ENCODE results near the gene LOXHD1.

The LOXHD1 gene

DNA sequence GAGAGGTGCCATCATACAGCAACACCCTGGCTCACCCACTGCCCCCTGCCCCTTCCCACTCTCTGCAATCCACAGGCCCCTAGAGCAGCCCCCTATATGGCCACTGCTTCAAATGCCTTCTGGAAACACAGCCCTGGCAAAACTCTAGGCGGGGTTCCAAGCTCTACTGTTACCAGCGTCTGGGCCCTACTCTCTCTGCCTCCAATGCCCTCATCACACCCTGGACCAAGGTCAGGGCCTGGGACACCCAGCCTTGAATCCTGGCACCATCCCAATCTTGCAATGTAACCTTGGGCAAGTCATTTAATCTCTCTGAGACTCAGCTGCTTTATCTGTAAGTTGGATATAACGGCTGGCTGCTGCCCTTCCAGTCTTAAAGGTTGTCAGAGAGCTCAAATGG lies 39.2 kb upstream of the LOXHD1 start:
- TF ChIP-seq, protein P1, sequence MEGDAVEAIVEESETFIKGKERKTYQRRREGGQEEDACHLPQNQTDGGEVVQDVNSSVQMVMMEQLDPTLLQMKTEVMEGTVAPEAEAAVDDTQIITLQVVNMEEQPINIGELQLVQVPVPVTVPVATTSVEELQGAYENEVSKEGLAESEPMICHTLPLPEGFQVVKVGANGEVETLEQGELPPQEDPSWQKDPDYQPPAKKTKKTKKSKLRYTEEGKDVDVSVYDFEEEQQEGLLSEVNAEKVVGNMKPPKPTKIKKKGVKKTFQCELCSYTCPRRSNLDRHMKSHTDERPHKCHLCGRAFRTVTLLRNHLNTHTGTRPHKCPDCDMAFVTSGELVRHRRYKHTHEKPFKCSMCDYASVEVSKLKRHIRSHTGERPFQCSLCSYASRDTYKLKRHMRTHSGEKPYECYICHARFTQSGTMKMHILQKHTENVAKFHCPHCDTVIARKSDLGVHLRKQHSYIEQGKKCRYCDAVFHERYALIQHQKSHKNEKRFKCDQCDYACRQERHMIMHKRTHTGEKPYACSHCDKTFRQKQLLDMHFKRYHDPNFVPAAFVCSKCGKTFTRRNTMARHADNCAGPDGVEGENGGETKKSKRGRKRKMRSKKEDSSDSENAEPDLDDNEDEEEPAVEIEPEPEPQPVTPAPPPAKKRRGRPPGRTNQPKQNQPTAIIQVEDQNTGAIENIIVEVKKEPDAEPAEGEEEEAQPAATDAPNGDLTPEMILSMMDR (IDR thresholded peaks at IDR 0.05): no peak
- no peak for TF ChIP-seq ZFX (IDR thresholded peaks at IDR 0.05; ENCODE audit: borderline replicate concordance)

DNA sequence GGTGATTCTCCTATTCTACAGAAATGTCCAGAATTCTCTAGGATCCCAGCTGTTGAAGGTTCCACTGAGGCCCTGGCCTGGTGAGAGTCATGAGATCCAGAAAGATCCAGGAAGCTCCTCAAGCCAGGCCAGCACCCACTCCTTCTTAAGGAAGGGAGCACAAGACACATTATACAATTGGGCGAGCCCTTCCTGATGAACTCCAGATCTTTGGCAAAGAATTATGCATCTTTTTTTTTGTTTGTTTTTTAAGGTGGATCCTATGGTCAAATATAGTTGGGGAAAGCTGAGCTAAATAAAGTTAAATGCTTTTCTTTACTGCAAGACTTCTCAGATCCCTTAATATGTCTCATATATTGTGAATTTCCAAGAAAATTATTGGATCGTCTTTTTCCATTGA lies 37.0 kb upstream of the LOXHD1 start:
- TF ChIP-seq, protein P1 (IDR thresholded peaks at IDR 0.05): no peak
- no peak for TF ChIP-seq ZFX (IDR thresholded peaks at IDR 0.05; ENCODE audit: borderline replicate concordance)
- no peak overlapping the region for H3K27ac ChIP-seq

More for the DNA sequence above, 39.2 kb upstream of the LOXHD1 start:
- H3K27ac ChIP-seq: no peak overlapping the region

DNA sequence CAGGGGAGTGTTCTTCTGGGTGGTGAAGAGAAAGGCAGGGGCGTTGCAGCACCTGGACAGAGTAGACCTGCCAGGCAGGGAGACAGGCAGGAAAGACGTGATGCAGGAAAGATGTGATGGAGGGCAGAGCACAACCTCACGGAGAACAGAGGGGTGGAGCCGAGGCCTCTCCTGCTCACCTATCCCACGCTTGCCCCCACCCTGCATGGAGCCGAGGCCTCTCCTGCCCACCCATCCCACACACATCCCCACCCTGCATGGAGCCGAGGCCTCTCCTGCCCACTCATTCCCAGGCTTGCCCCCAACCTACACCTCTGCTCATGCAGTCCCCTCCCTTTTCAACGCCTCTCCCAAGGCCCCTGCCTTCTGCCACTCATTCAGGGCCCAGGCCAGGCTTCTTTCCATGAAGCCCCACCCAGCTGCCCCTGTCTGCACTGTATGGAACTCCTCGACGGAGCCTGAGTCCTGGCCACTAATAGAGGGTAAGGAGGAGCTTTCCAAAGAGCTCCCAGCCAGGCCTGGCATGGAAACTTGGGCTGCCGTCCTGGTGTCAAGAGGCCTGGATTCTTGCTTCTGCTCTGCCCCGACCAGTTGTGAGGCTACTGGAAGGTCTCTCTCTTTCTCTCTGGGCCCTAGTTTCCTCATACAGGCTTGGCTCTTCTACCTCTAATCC lies 32.0 kb upstream of the LOXHD1 start:
- no peak overlapping the region for H3K27ac ChIP-seq
- TF ChIP-seq, protein P1 (IDR thresholded peaks at IDR 0.05): no peak
- TF ChIP-seq ZFX (IDR thresholded peaks at IDR 0.05; ENCODE audit: borderline replicate concordance): no peak

DNA sequence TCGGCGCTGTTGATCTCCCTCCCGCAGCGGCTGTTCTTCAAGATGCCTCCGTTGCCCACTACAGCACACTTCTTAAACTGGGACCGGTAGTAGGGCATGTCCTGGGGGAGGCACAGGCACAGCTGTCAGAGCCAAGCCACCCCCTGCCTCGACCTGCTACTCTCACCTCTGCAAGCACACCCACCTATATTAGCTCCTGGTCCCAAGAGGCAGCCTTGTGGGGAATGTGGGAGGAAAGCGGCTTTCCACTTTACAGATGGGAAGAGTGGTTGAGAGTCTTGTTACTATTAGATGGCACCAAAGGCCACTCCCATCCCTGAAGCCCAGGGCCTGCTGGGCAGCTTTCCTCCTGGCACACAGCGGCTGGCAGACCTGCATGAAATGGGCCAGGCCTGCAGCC lies 29.2 kb upstream of the LOXHD1 start:
- no peak for TF ChIP-seq ZFX (IDR thresholded peaks at IDR 0.05; ENCODE audit: borderline replicate concordance)
- TF ChIP-seq, protein P1 (IDR thresholded peaks at IDR 0.05): no peak
- H3K27ac ChIP-seq: no peak overlapping the region

DNA sequence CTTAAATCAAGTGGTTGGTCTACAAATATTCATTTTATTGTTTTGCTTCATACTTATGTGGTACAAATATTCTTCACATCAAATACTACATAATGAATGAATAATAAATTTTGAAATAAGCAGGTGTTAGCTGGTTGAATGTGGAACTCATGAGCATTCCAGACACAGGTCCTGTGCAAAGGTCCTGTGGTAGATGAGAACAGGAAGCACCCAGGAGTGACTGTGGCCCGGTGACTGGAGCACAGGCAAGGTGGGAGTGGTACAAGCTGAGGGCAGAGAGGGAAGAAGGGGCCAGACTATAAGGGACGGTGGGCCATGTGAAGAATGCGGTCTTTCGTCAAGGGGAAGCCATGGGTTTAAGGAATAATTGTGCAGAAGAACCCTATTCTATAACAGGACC lies 26.2 kb upstream of the LOXHD1 start:
- H3K27ac ChIP-seq: no peak overlapping the region
- TF ChIP-seq, protein P1 (IDR thresholded peaks at IDR 0.05): no peak
- TF ChIP-seq ZFX (IDR thresholded peaks at IDR 0.05; ENCODE audit: borderline replicate concordance): no peak

DNA sequence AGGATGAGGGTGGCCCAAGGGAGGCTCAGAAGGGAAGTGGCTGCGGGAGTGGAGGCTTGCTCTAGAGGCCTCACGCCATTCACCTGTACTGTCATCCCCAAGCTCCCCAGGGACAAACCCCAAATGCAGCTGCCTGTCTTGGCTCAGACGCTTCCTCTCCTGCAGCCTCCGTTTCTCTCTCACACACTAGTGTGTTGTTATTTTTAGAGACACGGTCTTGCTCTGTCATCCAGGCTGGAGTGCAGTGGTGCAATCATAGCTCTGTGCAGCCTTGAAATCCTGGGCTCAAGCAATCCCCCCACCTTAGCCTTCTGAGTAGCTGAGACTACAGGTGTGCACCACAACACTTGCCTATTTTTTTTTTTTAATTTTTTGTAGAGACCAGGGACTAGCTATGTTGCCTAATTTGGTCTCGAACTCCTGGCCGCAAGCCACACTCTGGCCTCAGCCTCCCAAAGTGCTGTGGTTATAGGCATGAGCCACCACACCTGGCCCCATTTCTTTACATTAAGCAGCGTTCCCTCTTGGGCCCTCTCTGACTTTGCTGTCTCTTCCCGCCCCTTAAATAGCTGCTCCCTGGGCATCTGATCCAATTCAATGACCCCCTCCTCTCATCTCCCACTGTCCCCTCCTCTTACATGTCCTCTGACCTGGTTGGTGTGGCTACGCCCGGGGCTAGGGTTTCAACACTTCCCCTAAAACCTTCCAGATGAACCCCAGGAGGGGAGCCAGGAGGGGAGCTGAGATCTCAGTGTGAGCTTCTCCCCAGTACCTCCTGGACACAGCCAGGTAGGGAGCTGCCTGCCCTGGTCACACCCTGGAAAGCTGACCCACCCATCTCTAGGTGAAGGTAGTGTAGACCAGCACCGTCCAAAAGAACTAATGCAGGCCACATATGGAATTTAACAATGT lies 24.0 kb upstream of the LOXHD1 start:
- H3K27ac ChIP-seq: no peak overlapping the region
- TF ChIP-seq ZFX (IDR thresholded peaks at IDR 0.05; ENCODE audit: borderline replicate concordance): no peak
- TF ChIP-seq, protein P1 (IDR thresholded peaks at IDR 0.05): no peak
